GM21423 (cell line): ENCODE data around the gene UTS2R.

ENCODE experiments used
- ATAC-seq: cut with Tn5 transposase; IDR thresholded peaks from one replicate; pipeline ENCODE4 v1.9.1; 2021; ENCODE audit warnings: mild to moderate bottlenecking, moderate library complexity; ENCODE audit not compliant: unreplicated experiment

The UTS2R gene

DNA sequence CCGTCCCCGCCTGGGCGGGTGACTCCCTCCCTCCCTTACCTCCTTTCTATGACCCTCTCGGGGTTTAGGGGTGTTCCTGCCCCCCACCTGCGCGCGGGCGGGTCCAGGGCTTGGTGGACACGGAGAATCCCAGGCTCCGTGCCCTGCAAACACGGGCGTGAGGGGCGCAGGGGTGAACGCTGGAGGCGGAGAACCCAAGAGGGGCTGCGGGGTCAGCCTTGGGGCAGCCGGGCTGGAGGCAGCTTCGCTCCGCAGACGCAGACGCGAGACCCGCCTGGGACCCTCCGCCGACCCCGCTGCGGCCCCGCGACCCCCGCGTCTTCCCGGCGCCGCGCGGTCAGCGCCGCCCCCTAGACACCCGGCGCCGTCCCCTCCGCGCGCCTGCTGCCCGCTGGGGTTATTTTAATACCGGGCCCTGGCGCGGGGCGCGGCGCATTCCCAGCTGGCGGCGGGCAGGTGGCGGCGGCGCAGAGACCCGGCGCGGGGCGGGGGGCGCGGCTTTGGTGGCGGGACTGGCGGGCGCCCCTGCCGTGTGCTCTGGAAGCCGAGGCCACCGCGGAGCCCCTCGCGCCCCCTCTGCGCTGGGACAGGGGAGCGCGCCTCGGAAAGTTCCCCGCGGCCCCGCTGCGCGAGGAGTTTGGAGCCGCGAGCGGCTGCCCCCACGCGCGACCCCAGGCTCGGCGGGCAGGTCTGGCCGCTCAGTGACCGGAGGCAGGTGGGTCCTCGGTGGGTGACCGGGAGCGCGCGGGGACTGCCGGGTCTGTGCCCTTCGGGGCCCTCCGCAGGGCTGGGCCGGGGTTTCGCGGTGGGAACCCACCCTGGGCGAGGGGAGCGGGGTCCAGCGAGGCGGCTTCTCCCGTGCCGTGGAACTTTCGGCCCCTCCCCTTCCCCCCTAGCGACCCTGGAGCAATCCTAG is at the start of gene UTS2R:
Gene UTS2R, plus strand, starts transcription at position 433 of the 916 bp plus-strand sequence. CDS start 2,560 bp downstream, outside the sequence.
- ATAC-seq = no peak

DNA sequence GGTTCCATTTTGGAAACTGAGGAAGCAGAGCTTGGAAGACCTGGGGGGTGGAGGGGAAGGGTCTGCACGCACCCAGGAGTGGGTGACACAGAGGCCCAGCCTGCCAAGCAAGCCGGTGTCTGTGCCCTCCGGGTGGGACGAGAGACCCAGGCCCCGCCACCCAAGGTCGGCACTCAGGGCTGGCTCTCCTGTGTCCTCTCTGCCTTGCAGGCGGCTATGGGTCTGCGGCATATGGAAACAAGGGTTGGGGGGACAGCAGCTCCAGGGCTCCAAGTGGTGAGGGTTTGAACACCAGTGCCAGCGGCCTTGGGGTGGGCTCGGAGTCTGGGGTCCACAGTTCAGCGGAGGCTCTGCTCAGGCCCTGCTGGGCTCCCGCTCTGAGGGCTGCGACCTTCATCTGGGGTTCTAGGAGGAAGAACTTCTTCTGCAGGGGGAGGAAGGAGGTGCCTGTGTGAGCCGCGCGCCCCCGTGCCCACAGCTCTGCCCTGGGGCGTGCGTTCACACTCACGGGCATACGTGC is 49.6 kb upstream of the UTS2R start:
- no peak for ATAC-seq

DNA sequence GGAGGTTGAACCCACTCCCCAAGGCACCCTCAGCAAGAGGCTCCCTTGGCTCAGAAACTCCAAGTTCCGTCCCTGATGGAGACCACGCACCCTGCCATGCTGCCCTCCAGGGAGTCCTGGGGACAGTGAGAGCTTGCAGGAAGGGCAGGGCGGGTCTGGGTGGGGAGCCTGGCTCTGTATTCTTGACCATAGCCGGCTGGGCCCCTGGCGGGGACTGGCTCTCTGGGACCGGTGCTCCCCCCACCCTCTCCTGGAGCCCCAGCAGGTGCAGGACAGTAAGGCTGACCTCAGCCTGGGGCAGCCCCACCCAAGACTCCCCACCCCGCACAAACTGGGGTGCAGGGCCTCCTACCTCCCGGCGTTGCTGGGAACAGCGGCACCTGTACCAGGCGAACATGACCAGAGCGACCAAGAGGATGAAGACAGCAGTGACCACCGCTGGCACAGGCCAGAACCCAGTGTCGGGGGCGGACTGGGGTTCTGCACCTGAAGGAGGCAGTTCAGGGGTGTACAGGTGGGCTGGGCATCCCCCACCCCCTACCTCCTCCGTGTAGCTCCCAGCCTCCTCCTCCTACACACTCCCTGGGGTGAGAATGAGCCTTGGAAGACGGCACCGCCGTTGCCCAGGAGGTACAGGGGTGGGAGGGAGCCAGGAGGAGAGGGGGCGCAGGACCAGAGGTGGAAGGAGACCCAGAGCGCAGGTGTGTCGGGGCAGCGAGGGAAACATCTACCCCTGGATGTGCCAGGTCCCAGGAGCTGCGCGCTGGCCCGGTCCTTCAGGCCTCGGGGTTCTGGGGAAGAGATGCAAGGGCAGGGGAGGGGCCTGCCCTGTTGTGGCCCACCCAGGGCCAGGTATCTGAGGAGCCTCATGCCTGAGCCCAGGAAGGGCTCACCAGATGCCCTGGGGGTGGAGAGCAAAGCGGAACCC is 48.8 kb upstream of the UTS2R start:
- no peak for ATAC-seq

DNA sequence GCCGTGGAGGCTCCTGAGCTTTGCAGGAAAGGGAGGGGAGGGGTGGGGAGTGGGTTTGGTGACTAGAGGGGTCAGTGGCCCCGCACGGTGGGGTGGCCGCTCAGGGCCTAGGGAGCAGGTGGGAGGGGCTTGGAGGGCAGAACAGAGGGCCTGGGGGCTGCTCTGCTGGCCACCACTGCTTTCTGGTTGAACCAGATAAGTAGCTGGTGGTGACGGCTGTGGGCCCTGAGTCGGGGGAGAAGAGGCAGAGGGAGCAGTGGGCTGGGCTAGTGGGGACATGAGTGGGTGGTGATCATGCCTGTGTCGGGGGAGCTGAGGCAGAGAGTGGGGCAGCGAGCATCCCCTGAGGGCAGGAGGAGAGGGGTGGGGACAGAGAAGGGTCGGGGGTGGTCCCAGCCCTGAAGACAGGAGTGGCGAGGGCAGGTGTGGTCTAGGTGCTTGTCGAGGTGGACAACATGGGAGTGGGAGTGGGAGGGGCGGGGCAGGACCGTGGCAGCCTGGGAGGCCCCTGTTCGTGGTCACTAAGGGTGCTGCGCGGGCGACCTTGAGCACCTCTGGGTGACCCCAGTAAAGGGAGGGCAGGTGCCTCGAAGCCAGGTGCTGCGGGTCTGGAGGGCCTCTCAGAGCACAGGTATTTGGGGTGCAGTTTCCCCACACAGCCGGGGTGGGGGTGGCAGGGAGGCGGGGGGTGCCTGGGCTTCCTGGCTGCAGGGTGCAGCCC is 47.9 kb upstream of the UTS2R start:
- ATAC-seq = no peak

DNA sequence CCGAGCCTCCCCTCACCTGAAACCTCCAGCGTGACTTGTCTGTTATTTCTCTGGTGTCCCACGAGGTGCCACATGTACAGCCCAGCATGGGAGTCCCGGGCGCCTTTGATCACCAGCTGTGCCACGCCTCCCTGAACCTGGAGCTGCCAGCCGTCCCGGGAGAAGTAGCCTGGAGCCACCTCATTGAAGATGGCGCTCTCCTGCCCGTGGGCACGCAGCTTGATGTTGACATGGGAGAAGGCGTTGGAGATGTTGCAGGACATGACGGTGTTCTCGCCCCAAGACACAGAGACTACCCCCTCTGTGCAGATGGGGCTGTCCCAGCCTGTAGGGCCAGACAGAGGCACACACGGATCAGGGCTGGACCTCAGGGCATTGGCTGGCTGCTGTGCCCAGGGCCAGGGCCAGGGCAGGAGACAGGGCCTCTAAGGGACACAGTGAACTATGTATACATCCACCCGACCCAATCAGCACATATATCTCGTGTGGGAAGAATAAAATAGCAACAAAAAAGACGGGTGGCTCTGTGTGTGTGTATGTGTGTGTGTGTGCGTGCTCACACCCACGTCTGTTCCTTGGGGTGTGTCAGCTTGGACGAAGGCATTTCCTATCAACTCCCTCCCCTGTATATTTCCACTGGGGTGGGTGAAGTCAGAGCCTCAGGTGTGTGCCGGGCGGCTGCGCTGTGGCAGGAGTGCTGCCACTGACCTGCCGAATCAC is 46.8 kb upstream of the UTS2R start:
- no peak for ATAC-seq

DNA sequence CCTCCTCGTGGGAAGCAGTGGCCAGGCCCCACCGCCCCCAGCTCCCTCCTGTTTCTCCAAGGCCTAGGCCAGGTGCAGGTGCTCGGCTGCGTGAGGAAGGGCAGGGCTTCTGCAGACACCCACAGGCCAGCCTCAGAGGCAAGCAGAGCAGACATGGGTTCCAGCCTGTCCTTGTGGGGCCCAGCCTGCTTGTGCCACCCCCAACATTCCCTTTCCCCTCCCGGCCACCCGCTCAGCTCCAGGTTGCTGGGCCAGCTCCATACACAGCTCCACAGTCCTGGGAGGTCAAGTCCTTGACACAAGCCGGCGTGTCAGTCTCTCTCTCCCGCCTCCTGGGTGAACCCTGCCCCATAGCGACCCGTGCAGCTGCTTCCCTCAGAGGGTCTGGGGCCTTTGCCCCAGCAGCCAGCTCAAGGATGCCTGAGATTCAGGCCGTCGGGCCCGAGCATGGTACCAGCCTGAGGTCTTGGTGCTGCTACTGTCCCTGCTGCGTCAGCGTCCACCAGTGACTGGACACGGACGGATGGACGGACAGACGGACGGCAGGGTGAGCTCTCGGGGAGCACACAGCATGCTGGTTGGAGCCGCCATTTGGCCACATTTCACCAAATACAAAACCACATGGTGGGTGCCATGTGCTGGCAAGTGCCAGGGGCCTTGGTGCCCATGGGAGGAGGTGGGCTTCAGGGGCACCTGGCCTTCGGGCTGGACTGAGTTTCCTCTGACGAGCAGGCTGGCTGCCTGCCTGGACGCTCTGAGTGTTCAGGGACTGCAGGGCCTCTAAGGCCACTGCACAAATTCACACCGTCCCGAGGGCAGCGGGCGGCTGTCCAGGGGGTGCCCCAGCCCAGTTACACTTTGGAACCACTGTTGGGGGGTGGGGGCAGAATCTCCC is 46.0 kb upstream of the UTS2R start:
- no peak for ATAC-seq

DNA sequence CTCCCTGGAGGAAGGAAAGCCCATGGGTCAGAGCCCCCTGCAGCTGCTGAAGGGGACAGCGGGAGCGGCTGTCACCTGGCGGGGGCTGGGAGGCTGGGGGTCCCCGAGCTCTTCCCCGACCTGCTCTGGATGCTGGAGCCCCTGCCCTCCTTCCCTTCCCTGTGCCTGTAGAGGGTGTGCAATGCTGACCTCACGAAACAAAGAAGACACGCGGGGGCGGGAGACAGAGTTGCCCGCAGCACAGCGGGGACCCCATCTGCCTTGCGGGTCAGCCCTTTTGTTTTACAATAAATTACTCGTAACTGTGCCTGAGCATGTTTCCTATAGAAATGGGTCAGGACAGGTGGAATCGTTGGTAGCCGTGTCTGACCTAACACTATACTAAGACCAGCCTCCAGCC is 44.3 kb upstream of the UTS2R start:
- no peak for ATAC-seq

DNA sequence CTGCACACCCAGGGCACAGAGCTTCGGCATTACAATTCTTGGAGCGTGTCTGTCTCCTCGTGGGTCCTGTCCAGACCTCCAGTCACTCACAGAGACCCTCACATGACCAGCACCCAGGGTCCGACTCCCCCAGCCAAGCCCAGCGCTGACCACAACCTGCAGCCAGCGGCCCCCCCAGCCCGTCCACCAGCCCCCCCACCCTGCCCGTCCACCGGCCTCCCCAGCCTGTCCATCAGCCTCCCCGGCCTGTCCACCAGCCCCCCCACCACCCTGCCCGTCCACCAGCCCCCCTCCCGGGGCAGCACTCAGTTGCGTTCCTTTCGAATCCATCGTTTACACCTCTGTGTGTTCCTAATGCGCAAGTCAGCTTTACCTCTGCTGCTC is 43.8 kb upstream of the UTS2R start:
- no peak for ATAC-seq

DNA sequence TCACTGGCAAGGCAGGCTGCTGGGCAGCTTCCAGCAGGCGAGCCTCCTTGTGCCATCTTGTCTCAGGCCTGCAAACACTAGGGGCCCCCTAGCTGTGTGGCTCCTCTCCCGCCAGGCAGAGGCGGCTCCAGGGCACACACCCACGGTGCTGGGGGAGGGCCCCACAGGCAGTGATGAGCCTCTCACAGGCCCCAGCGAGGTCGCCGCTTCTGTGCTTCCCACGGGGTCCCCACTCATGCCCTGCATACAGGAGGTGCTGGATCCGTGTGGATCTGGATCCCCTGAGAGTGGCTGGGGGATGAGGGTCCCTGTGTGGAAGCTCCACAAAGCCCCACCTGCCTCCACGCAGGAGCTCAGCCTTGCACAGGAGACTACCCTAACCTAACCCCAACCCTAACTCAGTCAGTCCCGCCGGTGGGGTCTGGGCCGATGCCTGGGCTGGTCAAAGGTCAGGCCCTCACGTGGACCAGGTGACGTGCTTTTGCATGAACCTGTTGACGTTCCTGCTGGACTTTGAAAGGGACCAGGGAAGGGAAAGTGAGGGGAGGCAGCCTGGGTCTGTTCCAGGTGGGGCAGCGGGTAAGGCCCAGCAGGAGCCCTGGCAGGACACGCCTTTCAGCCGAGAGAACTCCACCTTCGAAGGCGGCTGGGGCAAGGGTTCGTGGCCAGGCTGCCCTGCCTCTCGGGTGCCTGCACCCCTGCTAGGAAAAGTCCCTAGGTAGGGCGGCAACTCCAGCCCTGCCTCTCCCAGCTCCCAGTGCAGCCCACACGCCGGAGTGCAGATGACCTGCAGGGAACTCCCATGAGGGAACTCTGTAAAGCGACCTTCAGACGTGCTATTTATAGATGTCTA is 43.2 kb upstream of the UTS2R start:
- no peak for ATAC-seq

DNA sequence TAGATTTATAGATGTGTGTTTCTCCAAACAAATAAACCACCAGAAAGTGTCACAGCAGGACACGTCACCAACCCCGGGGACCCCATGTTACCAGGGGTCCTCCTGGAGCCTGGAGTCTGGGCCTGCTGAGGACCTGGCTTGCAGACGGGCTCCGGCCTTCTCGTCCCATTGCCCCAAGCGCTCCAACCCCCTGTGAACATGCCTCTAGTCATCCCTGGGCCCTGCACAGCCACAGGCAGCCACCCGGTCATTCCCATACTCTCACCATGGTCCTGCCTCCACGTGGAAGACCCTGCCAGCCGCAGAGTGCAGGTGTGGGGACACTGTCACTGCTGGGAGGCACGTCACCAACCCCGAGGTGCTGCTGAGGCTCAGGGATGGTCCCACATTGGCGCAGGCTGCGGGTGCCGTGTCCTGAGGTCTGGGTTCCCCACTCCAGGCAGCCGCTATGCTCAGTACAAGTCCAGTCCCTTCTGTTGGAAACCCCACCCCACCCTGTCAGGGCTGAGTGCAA is 42.5 kb upstream of the UTS2R start:
- ATAC-seq = no peak

DNA sequence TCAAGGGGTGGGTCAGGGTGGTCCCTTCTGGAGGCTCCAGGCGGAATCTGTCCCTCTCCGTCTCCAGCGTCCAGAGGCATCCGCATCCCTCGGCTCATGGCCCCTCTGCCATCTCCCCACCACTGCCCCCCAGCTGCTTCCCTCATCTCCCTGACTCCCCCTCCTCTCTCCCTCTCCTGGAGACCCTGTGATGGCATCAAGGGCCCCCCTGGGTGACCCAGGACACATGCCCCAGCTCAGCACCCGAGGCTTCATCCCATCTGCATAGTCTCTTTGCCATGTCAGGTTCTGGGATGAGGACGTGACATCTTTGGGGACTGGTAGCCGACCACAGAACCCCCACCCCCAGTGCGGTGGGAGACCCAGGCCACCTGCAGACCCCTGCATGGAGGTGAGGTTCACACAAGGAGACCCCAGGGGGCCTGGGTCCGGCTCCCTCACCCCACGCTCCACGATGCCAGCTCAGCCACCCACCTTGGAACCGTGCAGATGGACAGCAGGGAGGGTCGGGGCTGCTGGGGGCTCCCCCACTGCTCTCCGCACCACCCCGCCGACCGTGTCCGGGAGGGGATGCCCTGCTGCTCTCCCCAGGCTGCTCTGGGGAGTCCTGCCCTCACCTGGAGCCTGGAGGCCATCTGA is 41.8 kb upstream of the UTS2R start:
- ATAC-seq = no peak

DNA sequence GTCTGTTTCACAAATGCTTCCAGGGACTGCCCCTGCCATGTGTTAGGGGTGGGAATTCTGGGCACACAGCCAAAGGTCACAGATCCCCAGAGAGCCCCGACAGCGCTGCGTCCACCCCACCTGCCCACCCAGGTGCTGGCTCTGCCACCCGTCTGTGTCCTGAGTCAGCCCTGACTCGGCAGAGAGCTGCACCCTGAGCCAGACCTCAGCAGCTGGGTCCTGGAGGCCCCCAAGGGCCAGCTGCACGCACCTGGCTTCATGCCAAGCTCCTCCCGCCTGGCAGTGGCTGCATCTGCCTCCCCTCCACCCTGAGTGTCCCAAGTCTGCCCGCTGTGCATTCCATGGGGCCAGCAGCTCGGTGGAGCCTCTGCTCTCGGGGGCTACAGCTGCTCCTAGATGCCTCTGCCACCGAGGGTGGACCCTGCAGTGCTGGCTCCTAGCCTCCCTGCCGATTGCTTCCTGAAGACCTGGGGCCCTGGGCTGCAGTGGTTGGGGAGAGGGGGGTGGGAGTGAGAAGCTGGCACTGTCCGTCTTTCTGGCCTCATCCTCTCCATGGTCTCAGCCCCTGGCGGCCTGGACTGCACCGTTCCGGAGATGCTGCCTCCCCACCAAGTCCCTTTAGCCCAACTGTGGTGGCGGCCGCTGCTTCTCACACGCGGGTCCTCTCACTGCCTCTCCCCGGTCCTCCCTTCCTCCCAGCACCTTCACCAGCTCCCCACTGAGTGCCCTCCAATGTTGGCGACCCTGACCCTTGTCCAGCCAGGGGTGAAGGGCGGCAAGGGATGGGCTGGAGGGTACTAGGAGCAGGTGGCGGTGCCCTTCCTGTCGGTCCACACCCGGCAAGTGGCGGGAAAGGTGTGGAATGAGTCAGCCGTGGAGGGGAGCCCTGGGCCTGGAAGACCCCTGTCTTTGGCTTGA is 41.0 kb upstream of the UTS2R start:
- ATAC-seq = no peak

DNA sequence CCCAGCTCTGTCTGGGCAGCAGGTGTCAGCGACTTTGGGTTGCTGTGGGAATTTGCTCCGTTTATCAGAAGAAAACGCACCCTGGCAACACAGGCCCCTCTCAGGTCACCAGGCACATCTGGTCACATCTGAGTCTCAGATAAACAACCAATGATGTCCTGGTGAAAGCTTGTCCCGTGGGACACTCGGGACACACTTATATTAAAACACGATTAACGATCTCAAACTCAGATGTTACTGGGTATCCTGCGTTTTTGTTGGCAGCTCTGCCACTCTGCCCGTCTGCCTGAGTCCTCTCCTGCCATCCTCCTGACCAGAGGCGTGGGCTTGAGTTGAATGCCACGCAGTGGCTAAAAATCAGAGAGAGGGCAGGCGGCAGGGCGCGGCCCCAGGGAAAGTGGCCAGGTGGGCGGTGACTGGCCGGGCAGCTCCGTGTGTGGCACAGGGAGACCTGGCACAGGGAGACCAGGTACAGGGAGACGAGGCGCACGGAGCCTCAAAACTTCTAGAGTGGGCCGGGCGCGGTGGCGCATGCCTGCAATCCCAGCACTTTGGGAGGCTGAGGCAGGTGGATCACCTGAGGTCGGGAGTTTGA is 40.1 kb upstream of the UTS2R start:
- no peak for ATAC-seq

DNA sequence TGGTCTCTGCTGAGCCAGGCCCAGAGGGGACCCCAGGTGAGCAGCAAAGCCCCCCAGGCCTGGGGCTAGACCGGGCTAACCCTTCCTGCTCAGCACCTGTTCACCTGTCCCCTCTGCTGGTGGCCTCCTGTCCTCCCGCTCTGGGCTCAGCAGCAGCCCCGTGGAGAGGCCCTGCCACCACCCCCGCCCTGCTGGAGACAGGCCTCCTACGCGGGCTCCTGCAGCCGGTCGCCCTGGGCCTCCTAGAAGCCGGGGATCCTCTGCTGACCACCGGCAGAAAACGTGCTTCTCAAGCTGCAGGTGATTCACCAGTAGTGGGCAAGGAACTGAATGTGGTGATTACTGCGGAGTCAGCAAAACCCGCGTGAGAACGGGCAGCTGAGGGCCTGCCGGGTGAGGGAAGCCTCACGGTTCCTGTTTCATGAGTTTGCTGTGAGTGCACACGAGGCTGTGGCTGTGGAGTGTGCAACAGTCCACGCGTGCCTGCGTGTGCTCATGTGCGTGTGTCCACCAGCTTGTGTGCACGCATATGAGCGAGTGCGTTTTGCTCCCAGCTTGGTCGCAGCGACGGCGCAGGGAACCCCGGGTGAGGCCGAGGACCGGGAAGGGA is 38.8 kb upstream of the UTS2R start:
- no peak for ATAC-seq

DNA sequence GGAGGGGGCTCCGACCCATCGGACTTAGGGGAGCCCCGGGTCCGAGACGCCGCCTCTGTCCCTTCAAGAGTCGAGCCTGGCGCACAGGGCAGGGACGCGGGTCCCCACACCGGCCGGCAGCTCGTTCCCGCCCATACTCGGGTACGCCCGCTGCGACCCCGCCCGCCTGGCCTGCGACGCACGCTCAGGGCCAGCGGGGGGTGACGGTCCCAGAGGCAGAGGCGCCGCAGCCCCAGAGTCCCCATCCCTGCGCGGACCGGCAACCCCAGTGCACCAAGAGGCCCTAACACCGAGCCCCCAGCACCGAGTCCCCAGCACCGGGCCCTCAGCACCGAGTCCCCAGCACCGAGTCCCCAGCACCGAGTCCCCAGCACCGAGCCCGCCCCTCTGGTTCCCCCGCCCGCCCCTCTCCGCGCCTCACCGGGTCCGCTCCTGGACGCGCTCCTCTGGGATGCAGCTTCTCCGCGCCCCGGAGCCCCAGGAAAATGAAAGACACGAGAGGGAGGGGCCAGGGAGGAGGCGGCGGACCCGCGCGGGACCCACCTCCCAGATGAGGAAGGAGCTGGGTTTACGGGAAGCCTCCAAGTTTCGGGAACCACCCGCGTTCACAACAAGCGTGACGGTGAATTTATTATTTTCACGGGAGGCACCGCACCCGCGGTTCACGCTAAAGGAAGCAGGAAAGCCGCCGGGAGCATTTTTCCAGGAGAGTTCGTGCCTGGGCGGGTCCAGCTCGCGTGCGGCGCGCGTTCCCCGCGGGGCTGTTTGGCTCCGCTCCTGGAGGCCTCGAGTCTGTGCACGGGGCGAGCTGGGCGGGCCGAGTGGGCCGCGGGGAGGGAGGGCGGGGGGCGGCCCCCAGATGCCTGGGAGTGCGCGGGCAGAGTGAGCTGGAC is 38.0 kb upstream of the UTS2R start, which contains the start of gene SECTM1:
Gene SECTM1, minus strand, starts transcription at position 488 of the 893 bp plus-strand sequence. CDS start 6,526 bp downstream, outside the sequence.
- ATAC-seq = no peak
